ENCODE data around the gene SAYSD1.
A peak's percentile ranks its signal among the peaks of the same experiment; 100 is the strongest.

Gene SAYSD1

DNA sequence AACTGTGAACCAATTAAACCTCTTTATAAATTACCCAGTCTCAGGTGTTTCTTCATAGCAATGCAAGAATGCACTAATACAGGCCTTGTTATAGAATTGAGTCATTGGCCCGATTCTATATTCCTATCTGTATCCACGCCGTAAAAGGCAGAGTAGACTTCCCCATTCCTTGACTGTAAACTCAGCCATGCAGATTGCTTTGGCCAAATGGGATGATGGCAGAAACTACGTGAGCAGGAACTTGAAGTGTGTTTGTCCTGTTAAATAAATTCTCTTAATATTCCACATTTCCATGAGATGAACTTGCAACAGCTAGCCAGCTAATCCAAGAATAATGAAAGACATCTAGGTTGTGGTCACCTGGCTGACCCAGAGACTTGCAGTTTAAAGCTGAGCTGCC is 3.9 kb upstream of the SAYSD1 start:
- H3K27ac ChIP-seq, result no peak overlapping the region
- TF ChIP-seq, protein P1, sequence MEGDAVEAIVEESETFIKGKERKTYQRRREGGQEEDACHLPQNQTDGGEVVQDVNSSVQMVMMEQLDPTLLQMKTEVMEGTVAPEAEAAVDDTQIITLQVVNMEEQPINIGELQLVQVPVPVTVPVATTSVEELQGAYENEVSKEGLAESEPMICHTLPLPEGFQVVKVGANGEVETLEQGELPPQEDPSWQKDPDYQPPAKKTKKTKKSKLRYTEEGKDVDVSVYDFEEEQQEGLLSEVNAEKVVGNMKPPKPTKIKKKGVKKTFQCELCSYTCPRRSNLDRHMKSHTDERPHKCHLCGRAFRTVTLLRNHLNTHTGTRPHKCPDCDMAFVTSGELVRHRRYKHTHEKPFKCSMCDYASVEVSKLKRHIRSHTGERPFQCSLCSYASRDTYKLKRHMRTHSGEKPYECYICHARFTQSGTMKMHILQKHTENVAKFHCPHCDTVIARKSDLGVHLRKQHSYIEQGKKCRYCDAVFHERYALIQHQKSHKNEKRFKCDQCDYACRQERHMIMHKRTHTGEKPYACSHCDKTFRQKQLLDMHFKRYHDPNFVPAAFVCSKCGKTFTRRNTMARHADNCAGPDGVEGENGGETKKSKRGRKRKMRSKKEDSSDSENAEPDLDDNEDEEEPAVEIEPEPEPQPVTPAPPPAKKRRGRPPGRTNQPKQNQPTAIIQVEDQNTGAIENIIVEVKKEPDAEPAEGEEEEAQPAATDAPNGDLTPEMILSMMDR (IDR thresholded peaks at IDR 0.05; ENCODE audit: low read depth, low read length), result no peak
- H3K36me3 ChIP-seq, result no peaks in the 10 kb centered on the region
- H3K27me3 ChIP-seq (ENCODE audit: insufficient read depth, low read depth, severe bottlenecking), result peaks cover 42% of the 10 kb centered on the region
- no peaks in the 10 kb centered on the region for H3K9me3 ChIP-seq (ENCODE audit: severe bottlenecking)
- H3K4me3 ChIP-seq (ENCODE audit: low read depth, low read length), result no peak overlapping the region
- DNase-seq, result no peak

GRCh38 chr6:39114388-39114703 is 640 bp downstream of the SAYSD1 start:
- H3K27me3 ChIP-seq (ENCODE audit: insufficient read depth, low read depth, severe bottlenecking), result peaks cover 30% of the 10 kb centered on the region
- H3K36me3 ChIP-seq, result peaks cover 4% of the 10 kb centered on the region; the same call in 1 of the 2 replicates
- DNase-seq, result no peak
- TF ChIP-seq, protein P1 (IDR thresholded peaks at IDR 0.05; ENCODE audit: low read depth, low read length), result no peak
- H3K27ac ChIP-seq, result peak overlapping the region; percentile 94
- peak overlapping the region; percentile 89 for H3K4me3 ChIP-seq (ENCODE audit: low read depth, low read length)
- H3K9me3 ChIP-seq (ENCODE audit: severe bottlenecking), result no peaks in the 10 kb centered on the region

DNA sequence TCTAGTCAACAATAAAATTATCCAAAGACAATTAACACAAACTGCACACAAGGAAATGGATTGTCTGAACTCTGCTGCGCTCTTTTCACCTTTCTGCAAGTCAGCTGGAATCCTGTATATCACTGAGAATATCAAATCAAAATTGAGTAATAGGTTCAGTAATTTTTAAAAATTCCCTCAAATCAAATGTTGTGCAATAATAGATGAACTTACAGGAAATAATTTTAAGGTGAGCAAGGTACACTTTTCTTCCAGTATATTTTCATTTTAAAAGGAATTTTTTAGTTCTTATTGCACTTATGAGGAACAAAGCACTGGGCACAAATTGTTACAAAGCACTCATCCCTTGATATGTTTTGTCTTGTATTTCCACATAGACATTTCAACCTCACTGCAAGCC is 1.2 kb downstream of the SAYSD1 start:
- Histone ChIP-seq H3K27ac (no peak overlapping the region), H3K27me3 (ENCODE audit: insufficient read depth, low read depth, severe bottlenecking) (peaks cover 24% of the 10 kb centered on the region)

GRCh38 chr6:39111280-39111679 is 3.7 kb downstream of the SAYSD1 start:
- H3K27me3 ChIP-seq (ENCODE audit: insufficient read depth, low read depth, severe bottlenecking), result peaks cover 10% of the 10 kb centered on the region
- no peak overlapping the region for H3K4me3 ChIP-seq (ENCODE audit: low read depth, low read length)
- H3K27ac ChIP-seq, result no peak overlapping the region
- TF ChIP-seq, protein P1 (IDR thresholded peaks at IDR 0.05; ENCODE audit: low read depth, low read length), result no peak
- peaks cover 8% of the 10 kb centered on the region; the same call in 1 of the 2 replicates for H3K36me3 ChIP-seq
- no peak for DNase-seq
- no peaks in the 10 kb centered on the region for H3K9me3 ChIP-seq (ENCODE audit: severe bottlenecking)

More for the DNA sequence above, 1.2 kb downstream of the SAYSD1 start:
- TF ChIP-seq, protein P1 (IDR thresholded peaks at IDR 0.05; ENCODE audit: low read depth, low read length), result no peak
- Histone ChIP-seq H3K4me3 (ENCODE audit: low read depth, low read length) (peak overlapping the region; percentile 89), H3K36me3 (peaks cover 6% of the 10 kb centered on the region; the same call in 1 of the 2 replicates), H3K9me3 (ENCODE audit: severe bottlenecking) (no peaks in the 10 kb centered on the region)
- DNase-seq, result no peak

- H3K36me3 ChIP-seq, result peaks cover 12% of the 10 kb centered on the region
- H3K27me3 ChIP-seq (ENCODE audit: insufficient read depth, low read depth, severe bottlenecking), result no peaks in the 10 kb centered on the region
- TF ChIP-seq, protein P1 (IDR thresholded peaks at IDR 0.05; ENCODE audit: low read depth, low read length), result no peak
- no peaks in the 10 kb centered on the region for H3K9me3 ChIP-seq (ENCODE audit: severe bottlenecking)
- DNase-seq, result no peak
- no peak overlapping the region for H3K27ac ChIP-seq
- H3K4me3 ChIP-seq (ENCODE audit: low read depth, low read length), result no peak overlapping the region
Measured at GRCh38 chr6:39108041-39108839, 6.7 kb downstream of the SAYSD1 start.

DNA sequence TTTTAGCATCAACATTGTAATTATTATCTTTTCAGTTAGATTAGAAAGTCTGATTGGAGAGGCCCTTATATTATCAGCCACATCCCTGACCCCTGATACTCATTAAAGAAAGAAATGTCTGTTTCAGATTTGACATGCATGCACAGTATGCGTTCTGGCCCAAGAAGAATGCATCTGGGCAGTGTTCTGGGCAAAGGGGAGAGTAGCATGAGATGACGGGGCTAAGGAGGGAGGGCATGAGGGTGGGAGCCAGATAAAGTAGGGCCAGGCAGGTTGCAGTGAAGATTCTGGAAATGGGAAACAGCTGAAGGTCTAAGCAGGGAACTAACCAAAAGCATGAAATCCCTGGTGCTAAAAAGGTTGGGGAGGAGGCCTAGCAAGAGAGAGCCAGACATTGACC is 7.3 kb downstream of the SAYSD1 start:
- DNase-seq, result no peak
- no peak overlapping the region for H3K27ac ChIP-seq
- no peaks in the 10 kb centered on the region for H3K27me3 ChIP-seq (ENCODE audit: insufficient read depth, low read depth, severe bottlenecking)
- no peak overlapping the region for H3K4me3 ChIP-seq (ENCODE audit: low read depth, low read length)
- no peaks in the 10 kb centered on the region for H3K9me3 ChIP-seq (ENCODE audit: severe bottlenecking)
- H3K36me3 ChIP-seq, result peaks cover 12% of the 10 kb centered on the region
- TF ChIP-seq, protein P1 (IDR thresholded peaks at IDR 0.05; ENCODE audit: low read depth, low read length), result no peak

Measured in WERI-Rb-1 (cell line).